Lower lobe of right lung (tissue), 2 donors: Measurements from ENCODE around the gene ISLR. TPM values are rescaled to one million over a fixed set of nuclear protein-coding genes. Genes with fewer than 3 reads are reported as not detected.
"Not testable (repeated sequence)": the region's sequence is repeated elsewhere in the genome, so short reads cannot be mapped to it uniquely, and the experiment has no call there.

Experiments used
- ATAC-seq, 2 donors: fragments of 200-7000 bp; cut with Tn5 transposase; one replicate each; pipeline ENCODE4 v1.9.1; 2020 to 2022; ENCODE audit warnings: mild to moderate bottlenecking in 2 of 2, moderate library complexity in 2 of 2
- DNase-seq: peaks from one replicate; pipeline ENCODE4 v3.0.0-alpha.2; 2020
- H3K27ac ChIP-seq: fragments of 200-600 bp; one replicate; pipeline ENCODE4 v1.8.0; 2022
- H3K27me3 ChIP-seq: fragments of 200-600 bp; one replicate; pipeline ENCODE4 v1.8.0; 2022; ENCODE audit warnings: low read depth
- H3K36me3 ChIP-seq: fragments of 200-600 bp; one replicate; pipeline ENCODE4 v1.8.0; 2022; ENCODE audit warnings: mild to moderate bottlenecking
- H3K4me1 ChIP-seq: fragments of 200-600 bp; one replicate; pipeline ENCODE4 v1.8.0; 2022
- H3K4me3 ChIP-seq: fragments of 200-600 bp; one replicate; pipeline ENCODE4 v1.8.0; 2022; ENCODE audit warnings: mild to moderate bottlenecking
- H3K9me3 ChIP-seq: fragments of 200-600 bp; one replicate; pipeline ENCODE4 v1.8.0; 2022
- intact Hi-C: fragments of 100-400 bp; cut with DNase I; formaldehyde crosslinking; loops from one replicate; pipeline ENCODE4 v1.11.0; 2022
- total RNA-seq: library from RNA; stranded (reverse); fragmentation: NEBNext Ultra II Directional; extraction: Animal tissue kit (Norgen Biotek cat#: 25700); gene quantifications from one replicate; pipeline ENCODE4 v1.2.1, GENCODE V29; 2021
- TF ChIP-seq, protein P1 (sequence below): fragments of 200-600 bp; IDR thresholded peaks from one replicate; pipeline ENCODE4 v1.8.0; 2022; ENCODE audit warnings: antibody characterized with exemption, mild to moderate bottlenecking
- donor health status: DM: no; HTN: yes; CAD: no; lungs with severe emphysema.

Gene ISLR
- total RNA-seq, 1 donor from 2014 or later = 24.0 TPM

DNA sequence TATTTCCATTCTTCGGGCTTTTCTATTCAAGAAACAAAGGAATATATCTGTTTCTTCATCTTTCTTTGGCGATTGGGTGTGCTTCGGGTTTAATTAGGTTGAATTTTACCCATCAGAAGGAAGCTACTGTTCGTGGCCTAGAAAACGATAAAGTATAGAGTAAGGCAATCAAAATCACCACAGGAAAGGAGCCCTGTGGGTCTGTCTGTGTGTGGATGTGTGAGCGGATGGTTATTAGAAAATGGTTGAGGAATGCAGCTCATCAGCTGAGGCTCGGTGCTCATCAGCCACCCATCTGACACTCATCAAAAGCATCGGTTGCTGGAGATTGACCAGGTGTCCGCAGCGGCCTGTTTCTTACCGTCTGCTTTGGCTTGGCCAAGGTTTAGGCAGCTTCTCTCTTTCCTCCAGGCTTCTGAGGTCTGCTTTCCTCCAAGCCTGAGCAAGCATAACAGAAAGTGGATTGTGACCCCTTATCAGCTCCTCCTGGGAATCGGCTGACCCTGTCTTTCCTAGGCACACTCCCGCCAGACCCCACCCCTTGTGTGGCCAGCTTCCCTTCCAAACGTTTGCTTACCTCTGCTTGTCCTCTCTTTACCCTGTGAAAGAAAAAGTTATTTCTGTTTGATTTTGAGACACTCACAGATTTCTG is 17.6 kb upstream of the ISLR start:
- no peak overlapping the region for H3K4me3 ChIP-seq
- peaks cover 16% of the 10 kb centered on the region for H3K4me1 ChIP-seq
- ATAC-seq (no peak), DNase-seq (no peak)
- H3K9me3 ChIP-seq = no peaks in the 10 kb centered on the region
- H3K36me3 ChIP-seq = no peaks in the 10 kb centered on the region
- TF ChIP-seq, protein P1, sequence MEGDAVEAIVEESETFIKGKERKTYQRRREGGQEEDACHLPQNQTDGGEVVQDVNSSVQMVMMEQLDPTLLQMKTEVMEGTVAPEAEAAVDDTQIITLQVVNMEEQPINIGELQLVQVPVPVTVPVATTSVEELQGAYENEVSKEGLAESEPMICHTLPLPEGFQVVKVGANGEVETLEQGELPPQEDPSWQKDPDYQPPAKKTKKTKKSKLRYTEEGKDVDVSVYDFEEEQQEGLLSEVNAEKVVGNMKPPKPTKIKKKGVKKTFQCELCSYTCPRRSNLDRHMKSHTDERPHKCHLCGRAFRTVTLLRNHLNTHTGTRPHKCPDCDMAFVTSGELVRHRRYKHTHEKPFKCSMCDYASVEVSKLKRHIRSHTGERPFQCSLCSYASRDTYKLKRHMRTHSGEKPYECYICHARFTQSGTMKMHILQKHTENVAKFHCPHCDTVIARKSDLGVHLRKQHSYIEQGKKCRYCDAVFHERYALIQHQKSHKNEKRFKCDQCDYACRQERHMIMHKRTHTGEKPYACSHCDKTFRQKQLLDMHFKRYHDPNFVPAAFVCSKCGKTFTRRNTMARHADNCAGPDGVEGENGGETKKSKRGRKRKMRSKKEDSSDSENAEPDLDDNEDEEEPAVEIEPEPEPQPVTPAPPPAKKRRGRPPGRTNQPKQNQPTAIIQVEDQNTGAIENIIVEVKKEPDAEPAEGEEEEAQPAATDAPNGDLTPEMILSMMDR = no peak
- H3K27ac ChIP-seq = no peak overlapping the region
- intact Hi-C loops = no loop called here
- H3K27me3 ChIP-seq = no peaks in the 10 kb centered on the region

DNA sequence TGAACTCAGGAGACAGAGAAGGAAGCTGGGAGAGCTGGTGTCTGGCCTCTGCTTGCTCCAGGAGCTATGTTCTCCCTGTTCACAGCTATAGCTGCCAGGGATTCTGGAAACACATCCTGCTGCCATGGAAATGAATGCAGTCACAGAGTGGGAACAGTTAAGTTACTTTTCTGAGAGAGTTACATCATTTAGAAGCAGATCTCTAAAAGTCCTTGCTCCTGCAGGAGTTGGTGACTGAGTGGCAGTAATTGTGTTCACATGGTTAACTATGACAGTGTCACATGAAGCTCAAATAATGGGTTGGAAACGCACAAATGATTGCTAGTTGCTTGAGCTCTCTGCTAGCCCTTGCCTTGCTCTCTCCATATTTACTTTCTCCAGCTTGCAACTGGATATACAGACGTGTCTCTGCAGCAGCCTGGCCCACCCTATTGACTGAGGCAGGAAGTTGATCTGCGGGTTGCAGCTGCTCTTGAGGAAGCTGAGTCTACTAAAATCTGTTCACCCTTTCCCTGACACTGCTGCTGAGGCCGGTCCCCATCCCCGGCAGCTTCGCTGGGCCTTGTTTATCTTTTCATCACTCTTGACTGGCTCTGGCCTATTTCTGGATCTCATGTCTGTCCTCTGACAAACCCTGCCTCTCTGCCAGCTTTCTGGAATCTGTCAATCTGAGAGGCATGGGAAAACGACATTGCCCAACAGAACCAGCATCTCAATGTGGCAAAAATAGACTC is 16.7 kb upstream of the ISLR start:
- TF ChIP-seq, protein P1 = no peak
- Histone ChIP-seq H3K27ac (no peak overlapping the region), H3K4me3 (no peak overlapping the region), H3K4me1 (peaks cover 16% of the 10 kb centered on the region), H3K9me3 (no peaks in the 10 kb centered on the region), H3K36me3 (no peaks in the 10 kb centered on the region), H3K27me3 (no peaks in the 10 kb centered on the region)
- ATAC-seq (no peak), DNase-seq (no peak)
- intact Hi-C loops = no loop called here

DNA sequence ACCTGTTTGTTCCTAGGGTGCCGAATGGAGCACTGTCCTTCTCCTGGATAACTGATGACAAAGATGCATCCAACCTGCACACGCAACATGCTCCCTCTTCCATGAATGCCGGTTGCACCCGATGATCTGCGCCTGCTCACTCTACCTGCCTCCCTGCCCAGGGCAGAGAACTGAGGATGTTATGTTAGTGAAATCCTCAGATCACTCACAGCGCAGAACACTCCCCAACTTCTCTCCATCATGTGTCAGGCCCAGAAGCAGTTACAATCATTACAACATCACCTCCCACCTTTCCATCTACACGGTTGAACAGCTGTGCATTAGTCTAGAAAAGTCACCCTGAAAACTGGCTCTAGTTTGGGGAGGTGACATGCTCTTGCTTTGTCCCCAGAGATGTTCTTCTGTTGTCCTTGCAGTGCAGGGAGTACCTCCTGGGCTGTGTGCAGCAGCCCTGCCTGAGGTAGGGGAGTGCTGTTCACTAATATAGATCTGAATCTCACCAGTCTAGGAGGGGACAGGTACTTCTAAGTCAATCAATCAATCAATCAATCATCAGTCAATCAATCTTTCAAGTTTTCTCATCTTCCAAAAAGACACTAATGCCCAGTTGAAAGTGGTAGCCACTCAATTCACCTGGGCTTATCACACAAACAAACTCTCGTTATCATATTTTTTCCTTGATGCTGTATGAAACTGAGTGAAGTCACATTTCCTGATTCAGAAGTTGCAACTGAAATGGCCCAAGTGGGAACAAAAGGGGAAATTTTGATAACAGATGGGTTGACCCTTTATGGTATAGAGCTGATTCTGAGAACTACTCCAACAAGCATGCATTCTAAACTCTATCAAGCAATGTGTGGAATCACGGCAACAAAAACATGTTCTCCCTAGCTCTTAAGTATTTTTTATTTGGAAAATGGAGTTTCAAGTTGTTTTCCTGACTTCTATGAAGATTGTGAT is 15.4 kb upstream of the ISLR start:
- no peak for DNase-seq
- H3K27me3 ChIP-seq = peaks cover 6% of the 10 kb centered on the region
- ATAC-seq = no peak
- peaks cover 16% of the 10 kb centered on the region for H3K4me1 ChIP-seq
- H3K27ac ChIP-seq = no peak overlapping the region
- no peaks in the 10 kb centered on the region for H3K36me3 ChIP-seq
- intact Hi-C loops = no loop called here
- TF ChIP-seq, protein P1 = no peak
- no peaks in the 10 kb centered on the region for H3K9me3 ChIP-seq
- no peak overlapping the region for H3K4me3 ChIP-seq

DNA sequence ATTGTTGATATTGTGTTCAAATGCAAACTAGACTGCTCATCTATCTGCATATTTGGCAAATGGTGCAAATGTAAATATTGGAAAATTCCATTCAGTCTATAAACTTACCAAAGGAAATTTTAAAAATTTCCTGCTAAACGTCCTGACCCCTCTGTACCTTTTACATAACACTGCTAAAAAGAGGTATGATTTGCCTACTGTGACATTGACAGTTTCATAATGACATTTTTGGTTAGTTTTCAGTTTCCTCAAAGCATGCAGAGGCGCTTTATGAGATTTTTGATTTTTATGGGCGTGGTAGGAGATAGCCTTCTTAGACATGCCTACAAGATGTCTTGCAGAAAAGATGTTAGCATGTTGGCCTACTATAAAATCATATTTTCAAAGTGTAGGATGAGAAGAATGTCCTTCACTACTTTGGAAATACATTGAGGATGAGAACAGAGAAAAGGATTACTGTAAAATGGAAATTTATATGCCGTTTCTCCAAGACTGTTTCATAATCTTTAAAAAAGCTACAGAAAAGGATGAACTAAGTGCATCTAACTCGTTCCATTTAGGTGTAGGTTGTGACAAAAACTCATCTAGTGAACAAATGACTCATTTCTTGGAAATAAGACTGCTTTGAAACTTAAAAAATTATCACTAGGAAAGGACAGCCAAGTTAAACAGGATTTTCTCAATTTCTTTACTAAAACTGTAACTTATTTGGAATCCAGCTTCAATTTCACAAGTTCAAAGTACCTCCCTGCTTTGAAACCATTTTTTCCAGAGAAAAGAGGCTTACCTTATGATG is 14.5 kb upstream of the ISLR start:
- Histone ChIP-seq H3K4me1 (peaks cover 16% of the 10 kb centered on the region), H3K36me3 (no peaks in the 10 kb centered on the region), H3K9me3 (no peaks in the 10 kb centered on the region), H3K4me3 (no peak overlapping the region), H3K27ac (no peak overlapping the region), H3K27me3 (peaks cover 6% of the 10 kb centered on the region)
- TF ChIP-seq, protein P1 = no peak
- intact Hi-C loops = no loop called here
- no peak for DNase-seq
- no peak for ATAC-seq

DNA sequence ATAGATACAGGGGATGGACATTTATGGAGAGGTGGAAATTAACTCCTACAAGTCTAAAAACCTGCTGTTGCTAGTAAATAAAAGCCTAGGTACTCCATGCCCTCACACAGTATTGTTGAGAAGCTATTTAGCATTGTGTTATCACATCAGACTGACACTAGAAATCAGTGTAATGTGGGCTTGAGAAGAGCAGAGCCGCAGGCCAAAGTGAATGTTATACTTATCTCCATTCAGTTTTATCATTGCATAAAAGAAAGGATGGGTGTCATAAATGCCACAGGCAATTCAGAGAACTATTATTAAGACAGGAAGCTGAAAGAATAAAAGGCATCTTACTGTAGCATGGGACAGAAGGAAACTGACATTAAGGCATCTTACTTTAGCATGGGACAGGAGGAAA is 13.7 kb upstream of the ISLR start:
- Histone ChIP-seq H3K4me1 (peaks cover 16% of the 10 kb centered on the region), H3K27ac (no peak overlapping the region), H3K9me3 (no peaks in the 10 kb centered on the region), H3K4me3 (no peak overlapping the region), H3K27me3 (peaks cover 6% of the 10 kb centered on the region), H3K36me3 (no peaks in the 10 kb centered on the region)
- intact Hi-C loops = no loop called here
- DNase-seq (no peak), ATAC-seq (no peak)
- TF ChIP-seq, protein P1 = no peak

DNA sequence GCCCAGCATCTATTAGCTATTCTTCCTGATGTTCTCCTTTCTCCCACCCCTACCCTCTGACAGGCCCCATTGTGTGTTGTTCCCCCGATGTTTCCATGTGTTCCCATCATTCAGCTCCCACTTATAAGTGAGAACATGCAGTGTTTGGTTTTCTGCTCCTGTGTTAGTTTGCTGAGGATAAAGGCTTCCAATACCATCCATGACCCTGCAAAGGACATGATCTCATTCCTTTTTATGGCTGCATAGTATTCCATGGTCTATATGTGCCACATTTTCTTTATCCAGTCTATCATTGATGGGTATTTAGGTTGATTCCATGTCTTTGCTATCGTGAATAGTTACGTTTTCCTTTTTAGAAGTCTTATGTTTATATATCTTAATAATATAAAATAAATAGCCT is 13.1 kb upstream of the ISLR start:
- H3K9me3 ChIP-seq, intact Hi-C loops, H3K36me3 ChIP-seq, ATAC-seq, H3K27ac ChIP-seq, H3K27me3 ChIP-seq, DNase-seq, H3K4me3 ChIP-seq: not testable (repeated sequence)
- peaks cover 16% of the 10 kb centered on the region for H3K4me1 ChIP-seq

DNA sequence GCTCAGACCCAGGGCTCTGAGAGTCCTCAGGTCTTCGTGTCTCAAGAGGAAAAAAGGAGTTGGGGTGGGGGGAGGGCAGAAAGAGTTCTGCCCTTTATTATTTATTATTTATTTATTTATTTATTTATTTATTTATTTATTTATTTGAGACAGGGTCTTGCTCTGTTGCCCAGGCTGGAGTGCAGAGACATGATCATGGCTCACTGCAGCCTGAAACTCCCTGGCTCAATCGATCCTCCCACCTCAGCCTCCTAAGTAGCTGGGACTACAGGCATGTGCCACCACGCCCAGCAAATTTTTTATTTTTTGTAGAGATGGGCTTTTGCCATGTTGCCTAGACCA is 11.3 kb upstream of the ISLR start:
- H3K4me3 ChIP-seq, H3K36me3 ChIP-seq, ATAC-seq, H3K4me1 ChIP-seq, intact Hi-C loops, DNase-seq, H3K9me3 ChIP-seq, H3K27me3 ChIP-seq, H3K27ac ChIP-seq: not testable (repeated sequence)
